Measurements from ENCODE around the gene CCN5.

Gene CCN5

GRCh38 chr20:44705364-44706094 is 9.6 kb upstream of the CCN5 start:
- TF ChIP-seq TEAD4 (IDR thresholded peaks at IDR 0.05) (no peak), CREB1 (IDR thresholded peaks at IDR 0.05; ENCODE audit: low read depth) (no peak), ZBTB7A (IDR thresholded peaks at IDR 0.05; ENCODE audit: low read depth) (no peak), REST (IDR thresholded peaks at IDR 0.05; ENCODE audit: low read depth) (no peak), TCF12 (IDR thresholded peaks at IDR 0.05; ENCODE audit: low read depth) (no peak), TAF1 (IDR thresholded peaks at IDR 0.05; ENCODE audit: low read depth) (no peak), EGR1 (IDR thresholded peaks at IDR 0.05) (no peak)
- TF ChIP-seq, protein P1, sequence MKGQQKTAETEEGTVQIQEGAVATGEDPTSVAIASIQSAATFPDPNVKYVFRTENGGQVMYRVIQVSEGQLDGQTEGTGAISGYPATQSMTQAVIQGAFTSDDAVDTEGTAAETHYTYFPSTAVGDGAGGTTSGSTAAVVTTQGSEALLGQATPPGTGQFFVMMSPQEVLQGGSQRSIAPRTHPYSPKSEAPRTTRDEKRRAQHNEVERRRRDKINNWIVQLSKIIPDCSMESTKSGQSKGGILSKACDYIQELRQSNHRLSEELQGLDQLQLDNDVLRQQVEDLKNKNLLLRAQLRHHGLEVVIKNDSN (IDR thresholded peaks at IDR 0.05) = no peak

- TF ChIP-seq TAF1 (IDR thresholded peaks at IDR 0.05; ENCODE audit: low read depth) (no peak), NFIC (IDR thresholded peaks at IDR 0.05) (no peak), CREB1 (IDR thresholded peaks at IDR 0.05; ENCODE audit: low read depth) (no peak), FOXM1 (IDR thresholded peaks at IDR 0.05; ENCODE audit: borderline replicate concordance, low read depth) (no peak), REST (IDR thresholded peaks at IDR 0.05; ENCODE audit: low read depth) (no peak), RAD21 (IDR thresholded peaks at IDR 0.05; ENCODE audit: low read depth) (no peak), YY1 (IDR thresholded peaks at IDR 0.05; ENCODE audit: low read depth) (no peak), ZBTB7A (IDR thresholded peaks at IDR 0.05; ENCODE audit: low read depth) (no peak), TEAD4 (IDR thresholded peaks at IDR 0.05) (no peak)
Measured at GRCh38 chr20:44706301-44707017, 8.7 kb upstream of the CCN5 start.

- no peak for TF ChIP-seq MAX (IDR thresholded peaks at IDR 0.05)
- no peak for TF ChIP-seq NFIC (IDR thresholded peaks at IDR 0.05)
- no peak for TF ChIP-seq REST (IDR thresholded peaks at IDR 0.05; ENCODE audit: low read depth)
Measured at GRCh38 chr20:44707018-44707579, 8.1 kb upstream of the CCN5 start.

DNA sequence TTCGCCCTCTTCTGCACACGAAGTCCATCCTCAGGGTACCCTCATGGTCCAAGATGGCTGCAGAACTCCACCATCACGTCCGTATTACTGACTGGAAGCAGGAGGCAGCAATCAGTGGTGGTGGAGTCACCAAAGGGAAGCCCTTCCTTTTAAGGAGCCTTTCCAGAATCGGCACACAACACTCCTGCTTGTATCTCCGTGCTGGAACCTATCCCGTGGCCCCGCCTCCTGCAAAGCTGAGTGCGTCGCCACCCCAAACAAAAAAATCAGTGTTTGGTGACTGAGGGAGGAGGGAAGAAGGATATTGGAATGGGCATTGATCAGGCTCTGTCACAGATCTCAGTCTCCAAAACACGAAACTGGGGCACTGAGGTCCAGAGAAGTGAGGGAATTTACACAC is 5.8 kb upstream of the CCN5 start:
- TF ChIP-seq NFIC (IDR thresholded peaks at IDR 0.05) = no peak

- no peak for TF ChIP-seq YY1 (IDR thresholded peaks at IDR 0.05; ENCODE audit: low read depth)
- no peak for TF ChIP-seq FOXM1 (IDR thresholded peaks at IDR 0.05; ENCODE audit: borderline replicate concordance, low read depth)
- no peak for TF ChIP-seq REST (IDR thresholded peaks at IDR 0.05; ENCODE audit: low read depth)
- TF ChIP-seq ZBTB7A (IDR thresholded peaks at IDR 0.05; ENCODE audit: low read depth) = no peak
- no peak for TF ChIP-seq CREB1 (IDR thresholded peaks at IDR 0.05; ENCODE audit: low read depth)
- TF ChIP-seq, protein P1 (IDR thresholded peaks at IDR 0.05) = no peak
- no peak for TF ChIP-seq RAD21 (IDR thresholded peaks at IDR 0.05; ENCODE audit: low read depth)
- TF ChIP-seq TEAD4 (IDR thresholded peaks at IDR 0.05) = no peak
- no peak for TF ChIP-seq MAX (IDR thresholded peaks at IDR 0.05)
- TF ChIP-seq TAF1 (IDR thresholded peaks at IDR 0.05; ENCODE audit: low read depth) = no peak
- no peak for TF ChIP-seq CEBPB (IDR thresholded peaks at IDR 0.05)
- TF ChIP-seq EP300 (IDR thresholded peaks at IDR 0.05; ENCODE audit: borderline replicate concordance) = no peak
- TF ChIP-seq EGR1 (IDR thresholded peaks at IDR 0.05) = no peak
- no peak for TF ChIP-seq TCF12 (IDR thresholded peaks at IDR 0.05; ENCODE audit: low read depth)
- TF ChIP-seq NFIC (IDR thresholded peaks at IDR 0.05) = no peak
Measured at GRCh38 chr20:44709797-44710196, 5.4 kb upstream of the CCN5 start.
